Neural progenitor cell (in vitro differentiated cells): ENCODE data around the gene AKR1B1. TPM values are rescaled to one million over a fixed set of nuclear protein-coding genes. Genes with fewer than 3 reads are reported as not detected.

Source experiments
- DNase-seq: peaks from one replicate; pipeline ENCODE4 v3.0.0-alpha.2; 2016; ENCODE audit warnings: low spot score
- H2AFZ ChIP-seq: fragments of 200-600 bp; sonication (generic); replicated peaks from 2 replicates; pipeline ENCODE4 v1.6.1; 2016; ENCODE audit warnings: antibody characterized with exemption
- H3F3A ChIP-seq: fragments of 200-600 bp; sonication (generic); 2 replicates; pipeline ENCODE4 v1.6.1; 2016; ENCODE audit warnings: antibody characterized with exemption, low read depth
- H3K27ac ChIP-seq: fragments of 200-600 bp; sonication (generic); 2 replicates; pipeline ENCODE4 v1.5.1; 2016; ENCODE audit warnings: mild to moderate bottlenecking
- H3K27me3 ChIP-seq: fragments of 200-600 bp; sonication (generic); 2 replicates; pipeline ENCODE4 v1.6.1; 2016; ENCODE audit warnings: mild to moderate bottlenecking, moderate library complexity
- H3K36me3 ChIP-seq: fragments of 200-600 bp; sonication (generic); 2 replicates; pipeline ENCODE4 v1.5.1; 2016
- H3K4me1 ChIP-seq: fragments of 200-600 bp; sonication (generic); 2 replicates; pipeline ENCODE4 v1.6.1; 2016; ENCODE audit warnings: mixed run types
- H3K4me2 ChIP-seq: fragments of 200-600 bp; sonication (generic); 2 replicates; pipeline ENCODE4 v1.6.1; 2016
- H3K4me3 ChIP-seq: fragments of 200-600 bp; sonication (generic); 2 replicates; pipeline ENCODE4 v1.5.1; 2016
- H3K79me2 ChIP-seq: fragments of 200-600 bp; sonication (generic); 2 replicates; pipeline ENCODE4 v1.6.1; 2016; ENCODE audit warnings: low read depth
- H3K9ac ChIP-seq: fragments of 200-600 bp; sonication (generic); 2 replicates; pipeline ENCODE4 v1.6.1; 2016
- H3K9me3 ChIP-seq: fragments of 200-600 bp; sonication (generic); 2 replicates; pipeline ENCODE4 v1.5.1; 2016; ENCODE audit warnings: low read depth
- H4K20me1 ChIP-seq: fragments of 200-600 bp; sonication (generic); 2 replicates; pipeline ENCODE4 v1.6.1; 2016; ENCODE audit warnings: low read depth
- H3K27ac Mint-ChIP-seq: 3 replicates; pipeline ENCODE4 v1.8.0; 2021; ENCODE audit warnings: mixed read lengths
- H3K27me3 Mint-ChIP-seq: 2 replicates; pipeline ENCODE4 v1.8.0; 2022; ENCODE audit warnings: low read depth, mild to moderate bottlenecking, inconsistent platforms, moderate library complexity, mixed read lengths; ENCODE audit not compliant: insufficient read depth
- H3K36me3 Mint-ChIP-seq: 3 replicates; pipeline ENCODE4 v1.8.0; 2021; ENCODE audit warnings: mixed read lengths
- H3K4me1 Mint-ChIP-seq: 3 replicates; pipeline ENCODE4 v1.8.0; 2021; ENCODE audit warnings: mixed read lengths
- H3K4me3 Mint-ChIP-seq: 3 replicates; pipeline ENCODE4 v1.8.0; 2021; ENCODE audit warnings: mild to moderate bottlenecking, moderate library complexity, mixed read lengths
- H3K9me3 Mint-ChIP-seq: 3 replicates; pipeline ENCODE4 v1.8.0; 2020; ENCODE audit warnings: mixed read lengths
- CTCF ChIP-seq: fragments of 200-600 bp; sonication (generic); IDR thresholded peaks from 2 replicates; pipeline ENCODE4 v1.5.1; 2017; ENCODE audit warnings: antibody characterized with exemption, mild to moderate bottlenecking
- EZH2 ChIP-seq: fragments of 200-600 bp; sonication (generic); IDR thresholded peaks from 2 replicates; pipeline ENCODE4 v1.6.1; 2017; ENCODE audit warnings: antibody characterized with exemption, mild to moderate bottlenecking, moderate library complexity
- EZH2phosphoT487 ChIP-seq: fragments of 200-600 bp; sonication (generic); IDR thresholded peaks from 2 replicates; pipeline ENCODE4 v1.6.1; 2017; ENCODE audit warnings: antibody characterized with exemption
- total RNA-seq: library from RNA; depleted of rRNA; stranded (reverse); fragments of >200 nt; gene quantifications from 2 replicates; pipeline ENCODE4 v1.2.3, GENCODE V29; 2015; ENCODE audit warnings: low replicate concordance

The AKR1B1 gene
- total RNA-seq, 1 donor from 2014 or later = 105 TPM

GRCh38 chr7:134407311-134407710, 51.6 kb downstream of the AKR1B1 start:
- Histone ChIP-seq H3K79me2 (no peaks in the 10 kb centered on the region), H3K4me1 (no peaks in the 10 kb centered on the region), H2AFZ (no peak overlapping the region), H3K4me2 (no peak overlapping the region), H3K27ac (no peak overlapping the region), H3K4me3 (no peak overlapping the region), H3K9ac (no peak overlapping the region), H3K27me3 (no peaks in the 10 kb centered on the region), H3K9me3 (no peaks in the 10 kb centered on the region), H4K20me1 (no peaks in the 10 kb centered on the region), H3K36me3 (no peaks in the 10 kb centered on the region), H3F3A (no peaks in the 10 kb centered on the region)
- TF ChIP-seq EZH2phosphoT487 (no peak), EZH2 (no peak), CTCF (no peak)
- Mint-ChIP-seq H3K4me1 (no peaks in the 10 kb centered on the region), H3K4me3 (no peak overlapping the region), H3K27ac (no peak overlapping the region), H3K9me3 (no peaks in the 10 kb centered on the region), H3K36me3 (no peaks in the 10 kb centered on the region), H3K27me3 (peaks cover 8% of the 10 kb centered on the region)
- no peak for DNase-seq

GRCh38 chr7:134406431-134406830, 52.5 kb downstream of the AKR1B1 start:
- Histone ChIP-seq H3K4me2 (no peak overlapping the region), H3K9ac (no peak overlapping the region), H3K36me3 (no peaks in the 10 kb centered on the region), H3K4me3 (no peak overlapping the region), H2AFZ (no peak overlapping the region), H3K79me2 (no peaks in the 10 kb centered on the region), H4K20me1 (no peaks in the 10 kb centered on the region), H3F3A (no peaks in the 10 kb centered on the region), H3K27ac (no peak overlapping the region), H3K4me1 (no peaks in the 10 kb centered on the region), H3K27me3 (no peaks in the 10 kb centered on the region), H3K9me3 (no peaks in the 10 kb centered on the region)
- no peak overlapping the region for H3K27ac Mint-ChIP-seq
- peaks cover 8% of the 10 kb centered on the region for H3K27me3 Mint-ChIP-seq
- H3K9me3 Mint-ChIP-seq = no peaks in the 10 kb centered on the region
- no peaks in the 10 kb centered on the region for H3K36me3 Mint-ChIP-seq
- TF ChIP-seq EZH2phosphoT487 (no peak), CTCF (no peak), EZH2 (no peak)
- no peaks in the 10 kb centered on the region for H3K4me1 Mint-ChIP-seq
- no peak for DNase-seq
- no peak overlapping the region for H3K4me3 Mint-ChIP-seq

GRCh38 chr7:134405299-134405698, 53.6 kb downstream of the AKR1B1 start:
- no peak overlapping the region for H3K4me3 Mint-ChIP-seq
- no peaks in the 10 kb centered on the region for H3F3A ChIP-seq
- no peaks in the 10 kb centered on the region for H3K9me3 ChIP-seq
- H3K27me3 Mint-ChIP-seq = peaks cover 8% of the 10 kb centered on the region
- H3K4me2 ChIP-seq = no peak overlapping the region
- H3K27me3 ChIP-seq = no peaks in the 10 kb centered on the region
- no peak overlapping the region for H3K27ac ChIP-seq
- no peaks in the 10 kb centered on the region for H3K4me1 ChIP-seq
- no peak overlapping the region for H3K27ac Mint-ChIP-seq
- TF ChIP-seq EZH2phosphoT487 = no peak
- TF ChIP-seq CTCF = no peak
- TF ChIP-seq EZH2 = no peak
- no peak for DNase-seq
- no peak overlapping the region for H2AFZ ChIP-seq
- no peaks in the 10 kb centered on the region for H3K36me3 ChIP-seq
- H3K4me3 ChIP-seq = no peak overlapping the region
- H3K4me1 Mint-ChIP-seq = no peaks in the 10 kb centered on the region
- H3K9me3 Mint-ChIP-seq = no peaks in the 10 kb centered on the region
- no peak overlapping the region for H3K9ac ChIP-seq
- H4K20me1 ChIP-seq = no peaks in the 10 kb centered on the region
- H3K79me2 ChIP-seq = no peaks in the 10 kb centered on the region
- H3K36me3 Mint-ChIP-seq = no peaks in the 10 kb centered on the region

- Mint-ChIP-seq H3K36me3 (no peaks in the 10 kb centered on the region), H3K27me3 (peaks cover 8% of the 10 kb centered on the region), H3K27ac (no peak overlapping the region), H3K9me3 (no peaks in the 10 kb centered on the region), H3K4me1 (no peaks in the 10 kb centered on the region), H3K4me3 (no peak overlapping the region)
- H3K4me1 ChIP-seq = no peaks in the 10 kb centered on the region
- H3K27ac ChIP-seq = no peak overlapping the region
- H3K4me2 ChIP-seq = no peak overlapping the region
- no peak overlapping the region for H2AFZ ChIP-seq
- H3K27me3 ChIP-seq = no peaks in the 10 kb centered on the region
- H3K9me3 ChIP-seq = no peaks in the 10 kb centered on the region
- no peaks in the 10 kb centered on the region for H3K36me3 ChIP-seq
- no peaks in the 10 kb centered on the region for H3K79me2 ChIP-seq
- no peak overlapping the region for H3K9ac ChIP-seq
- no peaks in the 10 kb centered on the region for H4K20me1 ChIP-seq
- no peak overlapping the region for H3K4me3 ChIP-seq
- no peak for DNase-seq
- H3F3A ChIP-seq = no peaks in the 10 kb centered on the region
- no peak for TF ChIP-seq CTCF
- no peak for TF ChIP-seq EZH2phosphoT487
- TF ChIP-seq EZH2 = no peak
Measured at GRCh38 chr7:134403062-134403461, 55.8 kb downstream of the AKR1B1 start.
